Mucosa of descending colon (tissue), 3 donors: ENCODE results near the gene TSPO. TPM values are rescaled to one million over a fixed set of nuclear protein-coding genes. Genes with fewer than 3 reads are reported as not detected.

ENCODE experiments used
- ATAC-seq: fragments of 200-7000 bp; cut with Tn5 transposase; one replicate; pipeline ENCODE4 v1.9.1; 2020; ENCODE audit warnings: mild to moderate bottlenecking, moderate library complexity
- DNase-seq, 3 donors: peaks; one replicate each; pipeline ENCODE4 v3.0.0-alpha.2; 2020
- H3K36me3 ChIP-seq: fragments of 200-600 bp; one replicate; pipeline ENCODE4 v1.8.0; 2021; ENCODE audit warnings: low read depth, mild to moderate bottlenecking
- H3K4me1 ChIP-seq: fragments of 200-600 bp; one replicate; pipeline ENCODE4 v1.8.0; 2021; ENCODE audit warnings: low read depth, mild to moderate bottlenecking
- H3K4me3 ChIP-seq: fragments of 200-600 bp; one replicate; pipeline ENCODE4 v1.8.0; 2021; ENCODE audit warnings: mild to moderate bottlenecking
- H3K9me3 ChIP-seq: fragments of 200-600 bp; one replicate; pipeline ENCODE4 v1.8.0; 2021; ENCODE audit warnings: mild to moderate bottlenecking
- CTCF ChIP-seq: fragments of 200-600 bp; IDR thresholded peaks from one replicate; pipeline ENCODE4 v1.8.0; 2022; ENCODE audit warnings: antibody characterized with exemption, mild to moderate bottlenecking
- intact Hi-C, 2 donors: fragments of 100-400 bp; cut with DNase I in 1 of 2; cut with micrococcal nuclease in 1 of 2; formaldehyde crosslinking; loops; one replicate each; pipeline versions ENCODE4 v1.11.0 to v1.11.1; 2022; cut with DNase I, micrococcal nuclease
- total RNA-seq, 3 donors: library from RNA; stranded (reverse); fragmentation: NEBNext Ultra II Directional in 2 of 3; extraction: Animal tissue kit (Norgen Biotek cat#: 25700) in 2 of 3; gene quantifications; one replicate each; pipeline versions ENCODE4 v1.2.1 to v1.2.4, GENCODE V29; 2021 to 2023
- donor health status: DM: no; HTN: no; CAD: no; lungs with moderate emphysema.
- donor health status: DM: no; HTN: no; CAD: no.
- donor health status: DM: no; HTN: yes; CAD: no.

The TSPO gene
- total RNA-seq, 3 donors from 2014 or later, result 134 to 281 (median 236) TPM

DNA sequence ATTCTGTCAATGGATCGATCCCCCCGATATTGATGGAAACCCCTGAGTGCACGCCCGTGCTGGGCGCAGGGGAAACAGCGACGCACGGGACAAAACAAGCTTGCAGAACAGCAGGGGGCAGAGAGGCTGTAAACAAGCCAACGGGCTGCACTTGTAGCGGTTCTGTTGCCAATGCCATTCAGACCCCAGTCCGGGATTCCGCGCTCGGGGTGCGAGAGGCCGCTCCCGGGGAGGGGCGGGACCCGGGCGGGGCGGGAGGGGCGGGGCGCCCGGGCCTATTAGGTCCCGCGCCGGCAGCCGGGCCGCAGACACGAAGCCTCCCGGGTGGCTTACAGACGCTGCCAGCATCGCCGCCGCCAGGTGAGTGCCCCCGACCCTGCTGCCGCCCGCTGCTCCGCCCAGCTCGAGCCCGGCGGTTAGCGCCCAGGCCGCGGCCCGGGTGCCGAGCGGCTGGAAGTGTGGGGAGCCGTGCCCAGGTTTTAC is 40.9 kb upstream of the TSPO start, which contains the start of gene BIK:
BIK (plus strand) TSS at position 307 of the 483 bp plus-strand sequence. CDS start 13,273 bp downstream, outside the sequence.
- ATAC-seq, result peak; percentile 73
- H3K9me3 ChIP-seq, result no peaks in the 10 kb centered on the region
- H3K4me3 ChIP-seq, result peak within 1 kb of the TSS; percentile 27
- TF ChIP-seq CTCF, result no peak
- H3K36me3 ChIP-seq, result no peaks in the 10 kb centered on the region
- H3K4me1 ChIP-seq, result peaks cover 27% of the 10 kb centered on the region
- DNase-seq, result peak; percentile 70 to 80 (median 78)
- intact Hi-C loops, result no loop called here

DNA sequence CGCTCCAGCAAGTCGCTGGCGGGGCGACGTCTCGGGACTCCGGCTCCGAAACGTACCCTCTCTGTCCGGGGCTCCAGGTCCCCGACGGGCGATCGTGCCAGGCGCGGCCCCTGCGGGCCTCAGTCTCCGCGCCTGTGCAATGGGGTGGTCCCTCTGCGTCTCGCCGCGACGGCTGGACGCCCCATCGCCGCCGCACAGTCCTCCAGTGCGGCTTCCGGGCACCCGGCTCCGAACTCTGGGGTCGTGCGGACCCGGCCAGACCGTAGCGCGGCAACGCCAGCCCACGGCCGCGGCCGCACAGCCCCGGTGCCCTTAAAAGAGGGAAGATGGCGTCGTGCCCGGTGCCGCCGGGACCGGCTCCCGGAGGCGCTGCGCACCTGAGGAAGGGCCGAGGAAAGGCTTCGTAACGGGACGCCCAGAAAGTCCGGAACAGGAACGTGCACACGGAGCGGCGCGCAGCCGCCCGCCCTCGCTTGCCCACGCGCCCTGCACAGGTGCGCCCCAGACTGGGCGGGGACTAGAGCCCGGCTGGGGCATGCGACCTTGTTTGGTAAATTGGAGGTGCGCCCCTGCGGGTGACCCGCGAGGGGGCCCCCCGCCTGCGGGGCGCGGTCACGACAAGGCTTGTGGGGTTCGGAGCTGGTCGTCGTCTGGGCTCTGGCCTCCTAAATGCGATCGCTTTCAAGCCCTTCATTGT is 40.3 kb upstream of the TSPO start:
- intact Hi-C loops, result no loop called here
- H3K4me1 ChIP-seq, result peaks cover 31% of the 10 kb centered on the region
- H3K9me3 ChIP-seq, result no peaks in the 10 kb centered on the region
- no peaks in the 10 kb centered on the region for H3K36me3 ChIP-seq
- TF ChIP-seq CTCF, result no peak
- ATAC-seq (peak; percentile 78), DNase-seq (peak; percentile 72 to 81 (median 78))
- peak overlapping the region; percentile 27 for H3K4me3 ChIP-seq

DNA sequence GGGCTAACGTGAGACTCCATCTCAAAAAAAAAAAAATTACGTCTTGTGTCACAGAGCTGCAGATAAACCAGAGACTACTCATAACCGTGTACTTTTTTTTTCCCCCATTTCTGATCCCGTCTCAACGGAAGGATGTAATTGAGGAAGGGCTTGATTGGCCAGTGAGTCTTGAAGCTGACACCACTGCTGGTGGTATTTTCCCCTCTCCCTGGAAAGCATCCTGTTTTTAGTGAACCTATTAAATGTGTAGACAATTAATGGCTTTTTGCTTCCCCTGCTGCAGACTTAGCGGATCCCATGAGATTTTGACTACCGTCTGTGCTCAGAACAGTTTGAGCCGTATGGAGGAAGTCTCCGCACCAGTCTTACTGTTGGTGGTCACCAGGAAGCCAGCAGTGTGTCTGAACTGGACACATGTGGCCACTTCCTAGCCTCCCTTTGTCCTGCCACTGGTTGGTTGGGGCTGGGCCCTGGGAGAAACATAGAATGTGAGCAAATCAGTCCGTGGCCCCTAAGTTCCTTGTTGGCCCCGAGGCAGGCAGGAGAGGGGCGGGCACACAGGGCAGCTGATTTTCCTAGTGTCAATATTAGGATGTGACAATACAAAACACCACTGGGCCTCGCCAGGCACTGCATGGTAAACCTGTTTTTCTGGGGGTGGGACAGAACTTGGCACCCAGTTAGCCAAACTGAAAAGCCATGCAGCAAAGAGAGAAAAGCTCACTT is 37.7 kb upstream of the TSPO start:
- ATAC-seq (peak; percentile 18), DNase-seq (peak in 1 of 3 donors; percentile 61)
- H3K4me1 ChIP-seq, result peaks cover 39% of the 10 kb centered on the region
- intact Hi-C loops, result no loop called here
- H3K36me3 ChIP-seq, result no peaks in the 10 kb centered on the region
- H3K9me3 ChIP-seq, result no peaks in the 10 kb centered on the region
- H3K4me3 ChIP-seq, result no peak overlapping the region
- no peak for TF ChIP-seq CTCF

GRCh38 chr22:43114958-43115357 is 36.4 kb upstream of the TSPO start:
- no peak for TF ChIP-seq CTCF
- intact Hi-C loops, result no loop called here
- peaks cover 49% of the 10 kb centered on the region for H3K4me1 ChIP-seq
- DNase-seq (peak; percentile 67 to 88 (median 76)), ATAC-seq (peak; percentile 62)
- no peaks in the 10 kb centered on the region for H3K36me3 ChIP-seq
- H3K4me3 ChIP-seq, result no peak overlapping the region
- H3K9me3 ChIP-seq, result no peaks in the 10 kb centered on the region

- no peaks in the 10 kb centered on the region for H3K9me3 ChIP-seq
- no peak overlapping the region for H3K4me3 ChIP-seq
- ATAC-seq (no peak), DNase-seq (no peak)
- intact Hi-C loops, result no loop called here
- H3K36me3 ChIP-seq, result no peaks in the 10 kb centered on the region
- no peak for TF ChIP-seq CTCF
- H3K4me1 ChIP-seq, result peaks cover 44% of the 10 kb centered on the region
Measured at GRCh38 chr22:43116932-43117331, 34.4 kb upstream of the TSPO start.
